Activated gamma-delta T cell treated with anti-CD3 and anti-CD28 coated beads, Interleukin-2, amount 50 U/mL, for 16 hours (primary cell): ENCODE data around the gene DNAJB5.
A peak's percentile ranks its signal among the peaks of the same experiment; 100 is the strongest.
"Not testable (repeated sequence)": the region's sequence is repeated elsewhere in the genome, so short reads cannot be mapped to it uniquely, and the experiment has no call there.

Source experiments
- DNase-seq: peaks from one replicate; pipeline ENCODE4 v3.0.0-alpha.2; 2020; ENCODE audit warnings: low read depth

Gene DNAJB5

DNA sequence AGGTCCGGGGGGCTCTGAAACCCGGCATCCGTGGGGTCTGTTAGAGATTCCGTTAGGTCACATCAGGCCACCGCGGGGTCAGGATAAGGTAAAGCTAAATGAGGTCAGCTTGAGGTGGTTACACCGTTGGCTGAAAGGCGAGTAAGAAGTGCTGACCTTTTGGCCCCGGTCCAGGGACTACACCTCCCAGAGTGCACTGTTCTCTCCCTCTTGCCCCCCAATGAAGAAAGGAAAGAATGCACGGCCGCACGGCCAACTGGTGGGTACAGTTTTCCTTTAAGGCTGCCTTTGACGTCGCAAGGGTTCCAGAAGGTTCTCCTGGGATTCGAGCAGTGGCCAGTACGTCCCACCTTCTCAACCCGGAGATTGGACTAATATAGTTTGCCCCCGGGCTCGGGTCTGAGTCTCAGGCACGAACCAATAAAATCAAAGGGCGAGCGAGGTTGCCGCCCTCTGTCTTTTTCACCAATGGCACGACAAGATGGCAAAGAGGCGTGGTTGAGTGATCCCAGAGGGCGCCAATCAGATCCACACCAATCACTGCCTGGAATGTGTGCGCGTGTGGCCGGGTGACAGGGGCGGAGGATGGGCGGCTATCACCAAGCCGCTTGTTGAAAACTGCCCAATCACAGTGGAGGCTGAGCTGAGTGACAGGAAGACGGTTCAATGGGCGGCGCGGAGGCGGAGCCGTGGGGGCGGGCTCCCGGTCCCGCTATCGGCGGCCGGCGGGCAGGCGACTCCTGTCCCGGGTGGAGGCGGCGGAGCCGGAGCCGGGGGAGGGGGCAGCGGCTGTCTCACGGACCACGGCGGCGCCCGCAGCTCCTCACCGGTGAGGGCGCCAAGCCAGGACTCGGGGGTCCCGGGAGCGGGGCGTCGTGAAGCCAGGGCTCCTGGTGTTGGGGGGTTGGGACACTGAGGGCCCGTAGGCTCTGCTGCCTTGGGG lies at the start of gene DNAJB5:
Gene DNAJB5 (plus strand): TSS at position 743 of the 943 bp plus-strand sequence. CDS start 886 bp downstream, outside the sequence.
- peak; percentile 94 for DNase-seq

DNA sequence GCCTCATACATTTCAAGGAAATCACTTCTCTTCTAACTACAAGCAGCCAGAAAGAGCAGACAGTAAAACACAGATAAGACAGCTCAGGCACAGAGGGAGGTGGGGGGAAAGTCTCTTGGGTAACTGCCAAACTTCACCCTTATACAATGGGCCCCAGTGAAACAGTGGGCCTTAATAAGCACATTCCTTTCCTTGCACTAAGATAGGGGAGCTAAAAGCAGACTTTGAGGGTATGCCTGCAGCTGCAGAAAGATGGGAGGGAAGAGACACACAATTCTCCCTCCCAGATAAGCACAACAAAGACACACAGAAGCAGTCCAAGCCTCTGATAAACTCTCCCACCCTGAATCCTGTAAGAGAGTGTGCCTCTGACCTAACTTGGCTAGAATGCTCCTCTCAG lies 49.6 kb upstream of the DNAJB5 start:
- DNase-seq, result not testable (repeated sequence)

DNA sequence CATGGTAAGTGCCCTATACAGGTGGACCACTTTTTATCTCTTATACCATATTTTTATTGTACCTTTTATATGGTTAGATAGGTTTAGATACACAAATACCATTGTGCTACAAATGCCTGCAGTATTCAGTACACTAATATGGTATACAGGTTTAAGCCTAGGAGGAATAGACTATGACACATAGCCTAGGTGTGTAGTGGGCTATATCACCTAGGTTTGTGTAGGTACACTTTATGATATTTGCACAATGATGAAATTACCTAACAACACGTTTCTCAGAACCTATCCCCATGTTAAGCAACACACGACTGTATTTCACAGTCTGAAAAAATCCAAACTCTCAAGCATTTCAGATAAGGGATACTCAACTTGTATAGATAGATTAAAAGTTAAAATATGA lies 41.1 kb upstream of the DNAJB5 start:
- DNase-seq, result no peak

DNA sequence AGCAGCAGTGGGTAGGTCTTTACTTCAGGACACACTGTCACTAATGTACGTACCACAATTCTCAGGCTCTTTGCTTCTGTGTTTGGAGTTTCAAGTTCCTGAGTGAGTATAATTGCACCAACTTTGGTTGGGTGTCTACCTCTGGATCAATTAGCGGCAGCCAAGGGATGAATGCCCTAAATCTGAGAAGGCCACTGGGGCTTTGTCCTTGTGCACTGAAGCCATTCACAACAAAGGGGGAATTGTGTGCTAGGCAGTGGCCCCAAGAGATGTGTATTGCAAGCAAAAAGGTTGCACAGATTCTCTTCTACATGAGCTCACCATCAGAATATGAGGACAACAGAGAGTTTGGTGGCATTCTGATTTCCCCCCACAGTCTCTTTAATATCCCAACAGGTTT lies 35.3 kb upstream of the DNAJB5 start:
- no peak for DNase-seq

DNA sequence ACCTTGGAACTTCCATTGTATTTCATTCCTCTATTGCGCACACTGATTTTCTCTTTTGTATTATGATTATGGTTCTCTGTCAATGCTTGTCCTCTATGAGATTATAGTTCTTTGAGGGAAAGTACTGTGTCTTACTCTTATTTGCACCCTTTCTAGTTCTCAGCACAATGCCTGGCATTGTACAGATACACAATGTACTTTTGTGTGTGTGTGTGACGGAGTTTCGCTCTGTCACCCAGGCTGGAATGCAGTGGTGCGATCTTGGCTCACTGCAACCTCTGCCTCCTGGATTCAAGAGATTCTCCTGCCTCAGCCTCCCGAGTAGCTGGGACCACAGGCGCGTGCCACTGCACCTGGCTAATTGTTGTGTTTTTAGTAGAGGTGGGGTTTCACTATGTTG lies 33.5 kb upstream of the DNAJB5 start:
- not testable (repeated sequence) for DNase-seq

DNA sequence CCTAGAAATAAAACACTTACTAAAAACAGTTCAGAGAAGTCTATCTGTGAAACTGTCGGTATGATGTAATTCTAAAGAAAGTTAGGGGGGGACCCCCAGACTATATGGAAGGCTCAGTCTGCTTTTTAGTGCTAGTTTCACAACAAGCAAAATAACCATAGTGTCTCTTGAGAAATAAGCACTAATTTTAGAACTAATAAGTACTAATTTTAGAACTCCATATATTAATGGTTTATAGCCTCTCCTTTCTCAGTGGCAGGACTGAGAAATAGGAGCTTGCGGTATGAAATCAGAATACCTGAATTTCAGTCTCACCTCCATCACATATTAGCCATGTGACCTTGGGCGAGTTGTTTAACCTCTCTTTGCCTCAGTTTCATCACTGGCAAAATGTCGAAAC lies 32.9 kb upstream of the DNAJB5 start:
- DNase-seq, result no peak

DNA sequence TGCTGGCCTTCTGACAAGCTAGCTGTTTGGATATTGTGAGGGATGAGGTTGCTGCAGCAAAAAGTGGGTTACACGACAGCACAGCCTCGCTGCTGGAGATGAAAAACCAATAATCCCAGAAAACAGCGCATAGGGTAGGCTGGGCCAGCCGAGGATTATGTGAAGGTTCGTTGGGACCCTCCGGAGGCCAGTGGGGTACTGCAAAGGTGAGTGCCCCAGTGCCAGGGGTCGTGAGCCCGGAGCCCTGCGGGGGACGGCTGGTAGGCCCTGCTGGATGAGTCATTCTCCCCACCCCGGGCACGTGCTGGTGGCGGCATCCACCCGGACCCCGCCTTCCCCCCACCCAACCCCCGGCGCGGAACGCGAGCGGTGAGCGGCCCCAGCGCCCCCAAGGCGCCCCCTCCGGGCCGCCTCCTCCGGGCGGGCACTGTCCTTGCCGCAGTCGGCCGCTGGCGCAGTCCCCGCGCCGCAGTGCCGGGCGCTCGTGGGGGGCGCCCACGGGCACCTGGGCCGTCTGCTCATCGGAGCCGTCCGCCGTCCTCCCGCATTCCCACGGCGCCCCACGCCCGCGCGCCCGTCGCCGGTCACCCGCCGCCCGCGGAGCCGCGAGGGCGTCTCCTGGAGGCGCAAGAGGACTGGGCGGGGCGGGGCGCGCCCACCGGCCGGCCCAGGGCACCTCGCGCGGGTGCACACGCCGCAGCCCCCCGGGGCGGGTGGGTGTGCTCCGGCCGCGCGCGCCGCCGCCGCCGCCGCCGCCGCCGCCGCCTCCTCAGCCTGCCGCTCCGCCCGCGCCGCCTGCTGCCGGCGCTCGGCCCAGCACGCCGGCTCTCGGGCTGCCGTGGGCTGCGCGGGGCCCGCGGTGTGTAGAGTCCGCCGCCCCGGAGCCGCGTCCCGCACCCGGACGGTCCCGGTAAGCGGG lies 31.8 kb upstream of the DNAJB5 start, which contains the start of gene PHF24:
Gene PHF24 (plus strand): TSS at position 794 of the 919 bp plus-strand sequence. CDS start 13,014 bp downstream, outside the sequence.
- peak; percentile 14 for DNase-seq

DNA sequence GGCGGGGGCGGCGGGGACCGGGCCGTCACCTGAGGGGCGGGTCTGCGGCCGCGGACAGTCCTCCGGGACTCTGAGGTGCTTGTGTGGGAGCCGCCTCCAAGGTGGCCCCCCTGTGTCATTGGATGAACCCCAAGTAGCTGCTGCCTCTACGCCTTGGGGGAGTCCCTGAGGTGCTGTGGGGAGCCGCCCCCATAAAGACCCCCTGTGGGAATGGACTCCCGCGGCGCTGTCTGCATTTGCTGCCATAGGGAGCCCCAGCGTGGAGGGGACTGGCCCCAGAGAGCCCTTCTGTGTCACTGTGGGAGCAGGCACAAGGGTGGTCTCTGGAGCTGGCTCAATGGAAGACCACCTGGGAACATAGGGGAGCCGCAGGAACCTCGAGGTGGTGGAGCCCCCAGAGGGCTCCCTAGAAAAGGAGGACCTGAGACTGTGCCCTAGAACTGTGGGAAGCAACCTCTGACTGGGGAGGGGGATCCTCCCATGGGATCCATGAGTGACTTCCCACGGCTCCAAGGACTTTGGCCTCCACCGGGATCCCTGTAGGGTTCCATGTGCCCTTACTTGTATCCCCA lies 31.0 kb upstream of the DNAJB5 start:
- no peak for DNase-seq

DNA sequence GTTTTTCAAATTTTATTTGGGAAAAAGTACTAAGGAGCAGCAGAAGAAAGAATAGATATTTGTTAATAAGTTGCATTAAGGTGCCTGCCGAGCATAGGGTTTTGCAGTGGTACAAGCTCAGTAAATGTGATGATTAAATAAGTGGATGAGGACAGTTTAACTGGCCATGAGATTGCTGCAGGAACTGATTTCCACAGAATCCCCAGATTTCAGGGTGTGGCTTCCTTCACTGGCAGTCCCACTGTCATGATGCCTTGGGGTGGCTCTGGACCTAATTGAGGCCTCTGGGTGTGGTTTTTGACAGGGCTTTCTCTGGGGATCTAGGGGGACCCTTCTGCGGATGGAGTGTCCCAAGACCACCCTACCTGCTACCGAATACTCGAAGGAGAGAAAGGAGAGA lies 30.1 kb upstream of the DNAJB5 start:
- DNase-seq, result no peak

DNA sequence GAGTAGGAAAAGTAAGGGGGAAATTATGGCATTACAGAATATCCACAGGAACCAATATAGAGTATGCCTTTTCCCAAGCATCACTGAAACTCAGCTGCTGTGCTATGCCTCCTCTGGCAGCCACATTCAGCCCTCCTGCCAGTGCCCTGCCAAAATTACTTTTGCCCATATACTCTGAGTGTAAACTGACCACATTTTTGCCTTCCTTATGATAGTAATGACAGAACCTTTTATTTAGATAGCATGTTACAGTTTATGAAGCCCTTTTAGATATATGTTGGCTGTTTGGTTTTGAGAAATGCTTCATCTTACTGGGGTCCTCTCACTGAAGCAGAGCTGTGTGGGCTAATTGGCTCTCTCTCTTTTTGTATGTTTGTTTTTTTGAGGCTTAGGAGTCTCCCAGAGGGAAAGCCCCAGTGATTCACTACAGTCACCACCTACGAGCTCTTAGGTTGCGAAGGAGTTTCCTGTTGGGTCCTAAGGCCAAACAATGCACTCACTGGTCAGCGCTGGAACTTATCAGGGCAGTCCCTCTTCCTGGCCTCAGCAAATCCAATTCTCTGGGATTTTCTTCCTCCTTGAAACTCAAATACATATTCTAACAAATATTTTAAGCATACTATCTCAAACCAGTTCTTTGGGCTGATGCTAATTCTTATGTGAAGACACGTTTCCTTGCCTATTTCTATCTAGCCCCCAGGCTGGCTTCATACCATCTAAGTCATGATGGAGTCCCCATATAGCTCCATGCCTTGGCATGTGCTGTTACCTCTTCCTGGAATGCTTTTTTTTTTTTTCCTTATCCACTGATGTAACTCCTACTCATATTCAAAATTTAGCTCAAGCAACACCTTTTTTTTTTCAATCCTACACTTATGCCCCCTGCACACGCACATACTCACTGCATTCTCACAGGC lies 27.7 kb upstream of the DNAJB5 start:
- DNase-seq, result no peak

DNA sequence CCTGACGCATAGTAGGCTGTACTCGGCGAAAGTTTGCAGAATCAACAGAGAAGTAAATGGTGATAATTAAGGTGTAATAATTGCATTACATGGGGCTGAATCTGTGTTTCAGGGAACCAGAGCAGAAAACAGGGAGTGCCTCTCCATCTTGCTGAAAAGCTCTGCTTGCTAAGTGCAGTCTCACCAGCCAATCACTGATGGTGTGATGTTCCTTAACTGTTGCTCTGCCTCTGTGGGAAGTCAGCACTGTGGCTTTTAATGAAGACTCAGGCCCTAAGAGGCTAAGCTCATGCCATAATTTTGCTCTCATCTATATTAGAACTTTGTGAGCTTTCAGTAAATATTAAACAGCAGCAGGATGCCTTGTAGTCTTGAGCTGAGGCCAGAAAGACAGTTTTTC lies 27.0 kb upstream of the DNAJB5 start:
- DNase-seq, result no peak

DNA sequence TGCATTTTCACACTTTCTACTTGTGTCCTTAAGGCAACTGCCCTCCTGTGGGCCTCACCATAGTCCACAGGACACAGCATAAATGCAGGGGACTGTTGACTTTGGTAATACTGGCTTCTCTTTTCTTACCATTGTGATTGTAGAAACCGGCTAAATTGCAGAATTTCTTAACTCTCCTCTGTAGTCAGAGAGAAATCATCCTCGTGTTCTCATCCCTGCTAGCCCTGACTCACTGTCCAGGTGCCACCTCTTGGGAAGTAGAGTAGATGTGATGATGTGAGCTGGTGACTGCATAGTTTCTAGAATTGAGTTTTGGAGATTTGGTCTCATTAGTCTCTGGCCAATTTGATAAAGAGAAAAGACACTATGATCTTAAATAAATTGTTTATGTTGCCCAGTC lies 26.0 kb upstream of the DNAJB5 start:
- no peak for DNase-seq

DNA sequence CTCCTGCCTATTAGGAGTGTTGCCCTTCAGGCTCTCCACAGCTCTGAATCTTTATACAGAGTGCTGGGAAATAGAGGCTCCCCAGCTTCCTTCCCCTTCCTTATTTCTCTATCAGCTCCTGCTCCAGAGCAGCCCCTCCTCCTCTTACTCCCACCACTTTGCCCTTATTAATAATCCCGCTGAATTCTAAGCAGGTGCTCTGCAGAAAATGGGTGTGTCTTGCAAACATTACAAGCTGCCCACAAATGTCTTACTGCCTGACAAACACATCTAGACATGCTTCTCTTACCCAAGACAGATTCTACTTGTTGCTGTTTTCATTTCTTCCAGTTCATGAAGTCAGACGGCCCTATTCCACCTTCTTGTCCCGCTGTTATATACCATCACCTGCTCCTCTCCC lies 25.1 kb upstream of the DNAJB5 start:
- DNase-seq, result no peak

DNA sequence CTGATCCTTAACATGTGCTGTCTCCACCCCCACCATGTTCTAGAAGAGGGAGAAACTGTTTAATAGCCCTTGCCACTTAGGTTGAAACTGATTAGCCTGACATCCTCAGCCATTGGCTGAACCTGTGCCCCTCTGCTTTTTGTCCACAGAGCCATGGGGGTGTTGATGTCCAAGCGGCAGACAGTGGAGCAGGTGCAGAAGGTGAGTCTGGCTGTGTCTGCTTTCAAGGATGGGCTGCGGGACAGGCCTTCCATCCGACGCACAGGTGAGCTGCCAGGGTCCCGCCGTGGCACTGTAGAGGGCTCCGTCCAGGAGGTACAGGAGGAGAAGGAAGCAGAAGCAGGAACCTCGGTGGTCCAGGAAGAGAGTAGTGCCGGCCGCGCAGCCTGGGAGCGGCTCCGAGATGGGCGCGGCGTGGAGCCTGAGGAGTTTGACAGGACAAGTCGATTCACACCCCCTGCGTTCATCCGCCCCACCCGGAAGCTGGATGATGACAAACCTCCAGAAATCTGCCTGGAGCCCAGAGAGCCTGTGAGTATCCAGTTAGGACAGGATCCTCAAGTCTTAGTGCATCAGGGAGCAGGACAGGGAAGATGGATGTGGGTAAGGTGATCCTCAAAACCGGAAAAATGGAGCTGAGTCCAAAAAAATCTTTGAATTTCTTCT lies 18.3 kb upstream of the DNAJB5 start:
- DNase-seq, result no peak

DNA sequence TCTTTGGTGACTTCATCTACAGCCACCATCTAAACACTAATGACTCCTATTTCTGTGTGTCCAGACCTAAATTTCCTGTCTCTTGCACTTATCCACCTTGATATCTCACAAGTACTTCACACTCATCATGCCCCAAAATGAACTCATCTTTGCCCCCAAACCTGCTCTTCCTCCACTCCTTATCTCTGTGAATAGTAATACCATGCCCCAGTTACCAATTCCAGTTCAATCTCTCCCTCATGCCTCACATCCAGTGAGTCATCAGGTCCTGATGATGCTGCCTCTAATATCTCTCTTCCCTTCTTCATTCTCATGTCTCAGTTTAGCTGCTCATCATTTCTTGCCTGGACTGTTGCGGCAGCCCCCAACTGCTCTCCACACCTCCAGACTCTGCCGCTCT lies 14.9 kb upstream of the DNAJB5 start:
- no peak for DNase-seq

DNA sequence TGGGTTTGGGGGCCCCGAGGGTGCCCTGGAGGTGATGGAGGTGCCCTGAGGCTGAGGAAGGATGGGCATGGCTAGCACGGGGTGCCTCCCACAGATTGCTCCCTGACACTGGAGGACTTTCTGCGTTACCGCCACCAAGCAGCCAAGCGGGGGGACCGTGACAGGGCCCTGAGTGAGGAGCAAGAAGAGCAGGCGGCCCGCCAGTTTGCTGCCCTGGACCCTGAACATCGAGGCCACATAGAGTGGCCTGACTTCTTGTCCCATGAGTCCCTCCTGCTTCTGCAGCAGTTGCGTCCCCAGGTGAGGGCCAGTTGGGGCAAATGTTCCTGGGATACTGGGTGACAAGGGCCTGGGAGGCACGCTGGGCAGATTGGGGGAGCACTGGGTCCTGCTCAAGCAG lies 13.1 kb upstream of the DNAJB5 start:
- no peak for DNase-seq

DNA sequence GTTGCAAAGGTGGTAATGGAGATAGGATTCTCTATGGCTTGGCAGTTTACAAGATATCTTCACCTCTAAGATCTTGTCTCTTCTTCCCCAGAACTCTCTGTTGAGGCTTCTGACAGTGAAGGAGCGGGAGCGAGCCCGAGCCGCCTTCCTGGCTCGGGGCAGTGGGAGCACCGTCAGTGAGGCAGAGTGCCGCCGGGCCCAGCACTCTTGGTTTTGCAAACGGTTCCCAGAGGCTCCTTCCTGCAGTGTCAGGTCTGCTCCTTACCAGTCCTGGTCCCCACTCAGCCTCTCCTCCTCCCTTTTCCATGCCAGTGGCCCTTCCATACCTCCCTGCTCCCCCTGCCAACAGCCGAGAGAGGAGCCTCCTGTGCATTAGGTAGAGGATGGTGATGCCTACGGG lies 12.6 kb upstream of the DNAJB5 start:
- DNase-seq, result no peak

DNA sequence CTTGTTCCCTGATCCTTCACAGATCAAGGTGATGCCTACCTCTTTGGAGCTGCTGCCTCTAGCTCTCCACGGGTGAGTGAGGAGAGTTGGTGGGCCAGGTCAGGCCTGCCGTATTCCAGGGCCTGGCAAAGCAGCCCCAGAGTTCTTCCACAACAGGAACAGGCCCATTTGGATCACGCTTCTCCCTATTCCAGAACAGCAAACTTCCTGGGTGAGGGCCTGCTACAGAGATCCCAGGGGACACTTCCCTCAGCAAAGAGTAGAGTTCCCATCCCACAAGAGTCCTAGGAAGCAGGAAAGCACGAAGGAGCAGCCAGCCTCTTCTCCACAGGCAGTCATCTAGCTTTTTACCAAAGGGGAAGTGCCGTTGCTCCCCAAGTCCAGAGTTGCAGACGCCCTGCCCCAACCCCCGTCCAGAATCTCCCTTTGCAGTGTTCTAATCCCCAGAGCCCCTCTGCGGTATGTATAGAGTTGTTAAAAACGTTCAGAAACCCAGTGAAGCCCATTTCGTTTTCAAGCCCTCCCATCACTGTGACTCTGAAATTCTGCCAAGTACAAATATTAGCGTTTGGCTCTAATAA lies 9.3 kb upstream of the DNAJB5 start:
- DNase-seq, result no peak

DNA sequence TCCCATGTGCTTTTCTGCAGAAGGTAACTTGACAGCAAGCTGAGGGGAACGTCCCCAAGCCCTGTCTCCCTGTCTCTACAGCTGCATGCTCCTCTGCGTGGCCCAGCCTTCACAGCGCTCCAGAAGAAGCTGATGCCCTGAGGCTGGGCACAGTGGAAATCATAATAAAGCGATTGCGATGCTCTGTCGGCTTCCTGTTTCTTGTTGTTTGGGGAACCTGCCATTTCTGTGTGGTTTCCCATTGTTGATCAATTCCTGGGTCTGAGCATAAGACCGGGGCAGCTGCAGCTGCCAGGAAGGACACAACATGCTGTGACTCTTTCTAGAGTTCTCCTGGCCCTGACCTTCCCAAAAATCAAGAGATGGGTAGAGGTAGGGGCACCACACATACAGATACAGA lies 7.2 kb upstream of the DNAJB5 start:
- DNase-seq, result no peak

DNA sequence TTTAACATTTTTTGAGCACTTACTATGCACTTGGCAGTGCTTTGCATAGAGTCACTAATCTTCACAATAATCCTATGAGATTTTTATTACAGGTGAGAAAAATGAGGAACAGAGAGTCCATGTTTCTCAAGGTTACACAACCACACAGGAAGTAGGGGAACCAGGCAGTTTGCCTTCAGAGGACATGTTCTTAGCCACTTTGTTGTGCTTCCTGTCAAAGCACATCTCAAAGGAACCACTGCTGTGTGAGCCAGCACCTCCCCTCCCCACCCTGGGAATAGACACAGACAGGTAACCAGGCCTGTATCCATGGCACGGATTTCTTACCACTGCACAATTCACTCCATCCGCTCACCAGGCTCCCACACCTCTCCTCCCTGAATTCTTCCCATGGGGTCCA lies 6.3 kb upstream of the DNAJB5 start:
- DNase-seq, result no peak
